ENCODE measurements around the gene OR52L1.
"Not testable (repeated sequence)": the region's sequence is repeated elsewhere in the genome, so short reads cannot be mapped to it uniquely, and the experiment has no call there.

OR52L1 gene

DNA sequence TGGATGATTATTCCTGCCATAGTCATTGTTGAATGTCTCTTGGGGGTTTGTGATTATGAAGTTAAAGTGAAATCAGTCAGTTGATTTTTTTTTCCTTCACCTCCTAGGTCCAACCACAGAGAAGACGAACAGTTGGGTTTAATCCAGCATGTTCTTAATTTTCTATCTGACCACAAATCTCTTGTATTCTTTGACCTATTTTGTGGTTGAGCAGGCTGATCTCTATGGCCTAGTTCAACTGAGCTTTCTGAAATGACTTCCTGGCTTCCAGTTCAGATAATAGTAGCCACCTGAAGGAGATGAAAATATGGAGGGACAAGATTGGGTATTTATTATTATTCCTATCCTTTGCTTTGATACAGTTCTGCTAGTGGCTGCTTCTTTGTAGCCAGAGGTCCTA is 13.3 kb downstream of the OR52L1 start:
- H3K27me3 Mint-ChIP-seq, result peaks cover 12% of the 10 kb centered on the region
- no peak overlapping the region for H3K27ac Mint-ChIP-seq
- no peaks in the 10 kb centered on the region for H3K4me1 Mint-ChIP-seq (ENCODE audit: low read depth)
- H3K36me3 Mint-ChIP-seq (ENCODE audit: low read depth), result no peaks in the 10 kb centered on the region
- no peak overlapping the region for H3K4me3 Mint-ChIP-seq
- DNase-seq, result no peak
- H3K9me3 Mint-ChIP-seq, result peaks cover 4% of the 10 kb centered on the region

GRCh38 chr11:5968394-5968793 is 18.4 kb downstream of the OR52L1 start, which contains the start of gene OR56A5:
OR56A5 (minus strand) TSS chr11:5968494; CDS start chr11:5968494, 0 bp downstream.
- H3K27me3 Mint-ChIP-seq, result peaks cover 32% of the 10 kb centered on the region

DNA sequence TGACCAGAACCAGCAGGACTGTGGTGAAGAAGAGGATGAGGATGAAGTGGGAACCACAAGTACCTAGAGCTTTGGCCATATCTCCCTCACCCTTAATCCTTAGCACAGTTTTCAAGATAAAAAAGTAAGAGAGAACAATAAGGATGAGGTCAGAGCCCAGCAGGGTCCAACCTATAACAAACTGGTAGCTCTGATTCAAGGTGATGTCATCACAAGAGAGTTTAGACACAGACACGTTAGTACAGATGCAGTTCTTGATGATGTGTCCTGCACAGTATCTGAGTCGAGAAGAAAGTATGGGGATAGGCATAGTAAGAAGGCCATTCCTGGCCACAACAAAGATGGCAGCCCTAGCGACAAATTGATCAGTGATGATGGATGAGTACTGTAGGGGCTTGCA is 19.1 kb downstream of the OR52L1 start:
- no peak overlapping the region for H3K4me3 Mint-ChIP-seq
- no peaks in the 10 kb centered on the region for H3K36me3 Mint-ChIP-seq (ENCODE audit: low read depth)
- H3K9me3 Mint-ChIP-seq, result peaks cover 19% of the 10 kb centered on the region
- no peaks in the 10 kb centered on the region for H3K4me1 Mint-ChIP-seq (ENCODE audit: low read depth)
- no peak overlapping the region for H3K27ac Mint-ChIP-seq
- no peak for DNase-seq
- H3K27me3 Mint-ChIP-seq, result peaks cover 32% of the 10 kb centered on the region

More at GRCh38 chr11:5968394-5968793, 18.4 kb downstream of the OR52L1 start, which contains the start of gene OR56A5:
- Mint-ChIP-seq H3K4me3 (no peak within 1 kb of the TSS), H3K9me3 (peaks cover 13% of the 10 kb centered on the region), H3K4me1 (ENCODE audit: low read depth) (no peaks in the 10 kb centered on the region), H3K27ac (no peak within 1 kb of the TSS), H3K36me3 (ENCODE audit: low read depth) (no peaks in the 10 kb centered on the region)
- no peak for DNase-seq

DNA sequence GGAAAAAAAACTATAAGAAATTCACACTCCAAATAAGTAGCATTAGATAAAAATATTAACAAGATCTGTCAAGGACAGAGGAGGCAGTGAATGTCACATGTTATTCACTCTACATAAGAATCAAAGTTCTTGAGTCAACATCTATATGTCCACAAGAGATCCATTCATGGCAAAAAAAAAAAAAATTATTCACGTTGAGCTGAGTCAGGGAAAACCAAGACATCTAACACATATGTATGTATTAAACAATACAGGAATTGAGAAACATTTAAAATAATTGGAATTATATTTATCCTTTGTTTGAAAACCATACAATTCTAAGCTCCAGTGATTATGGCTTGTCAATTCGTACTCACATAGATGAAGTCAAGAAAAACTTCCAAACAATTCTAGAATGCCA is 19.8 kb downstream of the OR52L1 start:
- Mint-ChIP-seq H3K9me3 (peaks cover 23% of the 10 kb centered on the region), H3K4me3 (no peak overlapping the region), H3K27ac (no peak overlapping the region), H3K36me3 (ENCODE audit: low read depth) (no peaks in the 10 kb centered on the region), H3K4me1 (ENCODE audit: low read depth) (no peaks in the 10 kb centered on the region), H3K27me3 (peaks cover 32% of the 10 kb centered on the region)
- DNase-seq, result no peak

- not testable (repeated sequence) for H3K27ac Mint-ChIP-seq; H3K27me3 Mint-ChIP-seq; H3K36me3 Mint-ChIP-seq (ENCODE audit: low read depth); DNase-seq; H3K4me1 Mint-ChIP-seq (ENCODE audit: low read depth); H3K4me3 Mint-ChIP-seq
- H3K9me3 Mint-ChIP-seq, result peaks cover 28% of the 10 kb centered on the region
Observed at GRCh38 chr11:5960704-5961320, 26.0 kb downstream of the OR52L1 start.

DNA sequence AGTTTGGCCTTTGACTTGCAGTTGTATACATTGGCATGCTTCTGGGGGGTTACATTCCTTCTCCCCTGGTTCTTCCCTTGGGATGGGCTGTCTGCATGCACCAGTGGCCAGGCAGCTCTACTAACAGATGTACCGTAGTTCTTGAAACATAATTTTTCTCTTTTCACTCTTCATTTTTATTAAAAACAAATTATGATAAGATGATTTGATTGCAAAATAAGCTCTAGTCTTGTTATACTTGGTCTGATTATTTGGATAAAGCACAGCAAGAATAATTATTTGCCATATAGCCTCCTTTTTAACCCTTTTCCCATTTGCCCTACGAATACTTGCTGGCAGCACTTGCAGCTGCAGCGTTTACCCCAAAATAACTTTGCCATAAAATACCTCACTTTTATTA is 31.2 kb downstream of the OR52L1 start:
- no peaks in the 10 kb centered on the region for H3K4me1 Mint-ChIP-seq (ENCODE audit: low read depth)
- no peak overlapping the region for H3K4me3 Mint-ChIP-seq
- peaks cover 2% of the 10 kb centered on the region for H3K9me3 Mint-ChIP-seq

GRCh38 chr11:5941951-5942350 is 44.8 kb downstream of the OR52L1 start, which contains the start of gene OR56A3:
OR56A3 (plus strand) TSS chr11:5942251; CDS start chr11:5947347, 5,096 bp downstream.
- Mint-ChIP-seq H3K27me3 (peaks cover 13% of the 10 kb centered on the region), H3K4me1 (ENCODE audit: low read depth) (no peaks in the 10 kb centered on the region), H3K27ac (no peak within 1 kb of the TSS), H3K9me3 (no peaks in the 10 kb centered on the region), H3K36me3 (ENCODE audit: low read depth) (no peaks in the 10 kb centered on the region), H3K4me3 (no peak within 1 kb of the TSS)
- no peak for DNase-seq

More for the DNA sequence above, 31.2 kb downstream of the OR52L1 start:
- peaks cover 8% of the 10 kb centered on the region for H3K27me3 Mint-ChIP-seq
- H3K27ac Mint-ChIP-seq, result no peak overlapping the region
- DNase-seq, result no peak
- no peaks in the 10 kb centered on the region for H3K36me3 Mint-ChIP-seq (ENCODE audit: low read depth)

GRCh38 chr11:5940748-5941147 is 46.0 kb downstream of the OR52L1 start:
- Mint-ChIP-seq H3K4me1 (ENCODE audit: low read depth) (no peaks in the 10 kb centered on the region), H3K4me3 (no peak overlapping the region), H3K36me3 (ENCODE audit: low read depth) (no peaks in the 10 kb centered on the region), H3K9me3 (no peaks in the 10 kb centered on the region), H3K27me3 (peaks cover 13% of the 10 kb centered on the region), H3K27ac (no peak overlapping the region)
- DNase-seq, result no peak

DNA sequence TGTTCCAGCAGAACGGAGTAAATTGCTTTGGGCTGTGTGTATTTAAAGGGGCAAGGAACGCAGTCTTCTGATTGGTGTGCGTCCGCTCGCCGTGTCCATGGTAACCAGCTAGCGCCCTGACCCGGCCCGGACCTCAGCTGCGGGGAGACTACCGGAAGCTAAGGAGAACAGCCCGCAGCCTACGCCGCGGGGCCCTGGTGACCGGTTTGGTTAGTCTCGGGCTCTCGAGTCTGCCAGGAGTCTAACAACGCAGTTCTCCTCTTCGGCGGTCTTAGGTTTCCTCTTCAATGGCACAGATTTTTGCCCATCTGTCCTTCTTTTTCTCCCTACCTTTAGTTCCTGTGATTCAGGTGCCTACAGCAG is 48.2 kb downstream of the OR52L1 start:
- no peak overlapping the region for H3K27ac Mint-ChIP-seq
- no peaks in the 10 kb centered on the region for H3K4me1 Mint-ChIP-seq (ENCODE audit: low read depth)
- DNase-seq, result no peak
- no peaks in the 10 kb centered on the region for H3K36me3 Mint-ChIP-seq (ENCODE audit: low read depth)
- H3K4me3 Mint-ChIP-seq, result no peak overlapping the region
- H3K27me3 Mint-ChIP-seq, result peaks cover 10% of the 10 kb centered on the region
- H3K9me3 Mint-ChIP-seq, result no peaks in the 10 kb centered on the region

DNA sequence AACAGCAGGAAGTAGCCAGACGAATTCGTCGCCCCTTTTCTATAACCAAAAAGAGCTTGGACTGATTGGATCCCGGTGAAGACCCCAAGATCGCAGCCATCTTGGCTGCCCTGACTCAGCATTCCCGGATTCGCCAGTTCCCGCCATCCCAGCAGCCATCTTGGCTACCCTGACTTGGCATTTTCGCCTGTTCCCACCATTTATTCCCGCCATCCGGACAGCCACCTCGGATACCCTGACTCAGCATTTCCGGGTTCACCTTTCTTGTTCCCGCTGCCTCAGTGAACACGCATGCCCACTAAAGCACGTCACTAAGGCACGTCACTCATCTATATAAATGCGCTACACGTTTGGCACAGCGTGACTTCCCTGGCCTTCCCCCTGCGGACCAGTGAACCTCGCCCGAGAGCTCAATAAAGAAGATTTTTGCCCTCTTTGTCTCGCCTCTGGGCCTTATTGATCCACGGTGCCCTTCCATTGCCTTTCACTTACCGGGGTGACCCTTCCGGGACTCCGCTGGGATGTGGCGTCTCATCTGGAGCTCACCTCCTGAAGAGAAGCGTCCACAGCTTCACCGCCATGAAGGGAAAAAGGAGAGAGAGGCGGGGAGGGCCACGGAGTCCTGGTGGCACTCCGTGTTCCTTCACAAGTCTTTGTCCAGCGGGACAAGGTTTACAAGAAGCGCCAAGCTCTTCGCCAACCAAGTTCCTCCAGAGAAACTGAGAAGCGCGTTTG is 48.8 kb downstream of the OR52L1 start:
- H3K4me3 Mint-ChIP-seq, result no peak overlapping the region
- H3K9me3 Mint-ChIP-seq, result no peaks in the 10 kb centered on the region
- peaks cover 10% of the 10 kb centered on the region for H3K27me3 Mint-ChIP-seq
- no peak for DNase-seq
- no peaks in the 10 kb centered on the region for H3K36me3 Mint-ChIP-seq (ENCODE audit: low read depth)
- no peak overlapping the region for H3K27ac Mint-ChIP-seq
- H3K4me1 Mint-ChIP-seq (ENCODE audit: low read depth), result no peaks in the 10 kb centered on the region
